Thyroid gland (tissue), 4 donors: ENCODE measurements around the gene CTR9.

Experiments used
- CTCF ChIP-seq, 6 experiments: fragments of 200-600 bp in 3 of 6; fragments of 450-650 bp in 3 of 6; sonication (generic) in 3 of 6; IDR thresholded peaks; one replicate each; pipeline ENCODE4 v1.5.1; 2016 to 2019; ENCODE audit warnings: antibody characterized with exemption in 6 of 6, mild to moderate bottlenecking in 2 of 6, inconsistent platforms in 1 of 6, moderate library complexity in 1 of 6
- POLR2A ChIP-seq, 2 donors: fragments of 450-650 bp; IDR thresholded peaks; one replicate each; pipeline ENCODE4 v1.6.1; 2017; ENCODE audit warnings: antibody characterized with exemption in 2 of 2, mild to moderate bottlenecking in 2 of 2, moderate library complexity in 1 of 2

GRCh38 chr11:10731064-10731680 lies 19.9 kb upstream of the CTR9 start:
- TF ChIP-seq POLR2A (IDR thresholded peaks at IDR 0.05) (no peak), CTCF (IDR thresholded peaks at IDR 0.05) (no peak)
